NCI-H2081 (cell line): ENCODE results near the gene PRKAB1.
A peak's percentile ranks its signal among the peaks of the same experiment; 100 is the strongest.
"Not testable (repeated sequence)": the region's sequence is repeated elsewhere in the genome, so short reads cannot be mapped to it uniquely, and the experiment has no call there.

Source experiments
- DNase-seq, 2 experiments: peaks; one replicate each; lab custom pipeline; 2025; lab: John Stamatoyannopoulos, UW

The PRKAB1 gene

DNA sequence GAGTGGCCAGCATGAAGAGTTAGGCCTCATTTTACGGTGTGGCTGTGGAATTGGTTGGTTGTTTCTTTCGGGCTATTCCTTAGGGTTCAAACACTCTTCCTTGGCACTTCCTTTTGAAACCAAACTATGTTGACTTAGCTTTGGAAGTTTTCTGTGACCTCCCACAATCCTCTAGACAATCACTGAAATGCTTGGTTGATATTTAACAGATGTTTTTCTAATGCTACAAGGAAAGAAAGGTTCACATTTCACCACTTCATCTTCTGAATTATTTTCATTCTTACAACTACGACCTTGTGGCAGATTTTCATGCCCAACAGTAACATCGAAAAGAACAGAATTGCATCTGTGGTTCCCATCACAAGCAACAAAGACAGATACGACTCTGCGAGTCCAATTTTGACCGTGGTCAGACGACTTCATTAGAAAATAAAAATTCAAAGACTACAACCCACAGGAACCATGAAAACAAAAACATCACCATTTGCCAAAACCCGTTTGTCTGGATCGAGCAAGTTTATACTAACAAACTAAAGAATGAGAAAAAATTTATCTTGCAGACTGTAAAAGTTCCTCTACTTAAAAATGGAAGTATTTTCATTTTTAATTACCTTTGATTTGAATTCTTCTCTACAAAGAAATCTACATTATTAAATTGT lies 16.9 kb downstream of the PRKAB1 start:
- no peak for DNase-seq

DNA sequence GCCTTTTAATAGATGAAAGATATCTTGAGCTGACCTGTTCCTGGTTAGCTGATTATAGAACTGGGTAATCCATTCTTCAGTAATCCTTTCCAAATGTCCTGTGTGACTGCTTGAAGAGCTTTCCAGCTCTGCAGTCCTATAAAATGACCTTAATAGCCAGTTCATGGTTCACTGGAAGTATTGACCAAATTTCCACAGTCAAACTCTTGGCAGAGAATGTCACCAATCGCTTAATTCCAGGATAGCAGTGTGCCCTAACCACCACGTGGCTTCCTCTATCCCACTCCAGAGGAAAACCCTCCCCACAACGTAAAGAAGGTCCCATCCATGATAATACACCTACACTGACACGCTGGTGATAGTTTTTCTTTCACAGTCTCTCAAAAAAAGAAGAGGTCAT lies 17.4 kb downstream of the PRKAB1 start:
- no peak for DNase-seq

DNA sequence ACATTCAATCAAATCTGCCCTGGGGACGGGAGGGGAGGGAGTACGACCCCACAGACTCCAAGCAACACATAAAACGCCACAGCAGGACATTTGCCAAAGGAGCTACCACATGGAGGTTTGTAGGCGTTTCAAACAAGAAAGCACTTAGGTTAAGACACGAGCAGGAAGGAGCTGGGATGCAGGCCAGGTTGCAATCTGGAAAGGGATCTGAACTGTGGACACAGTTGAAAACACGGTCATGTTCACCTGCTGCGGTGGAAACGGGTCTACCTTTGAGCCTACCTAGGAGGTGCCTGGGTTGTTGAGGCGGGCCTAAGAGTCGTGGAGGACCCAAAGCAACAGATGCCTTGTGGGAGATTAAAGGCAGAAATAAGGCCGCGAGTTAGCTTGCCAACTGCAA lies 18.4 kb downstream of the PRKAB1 start:
- DNase-seq, result no peak

DNA sequence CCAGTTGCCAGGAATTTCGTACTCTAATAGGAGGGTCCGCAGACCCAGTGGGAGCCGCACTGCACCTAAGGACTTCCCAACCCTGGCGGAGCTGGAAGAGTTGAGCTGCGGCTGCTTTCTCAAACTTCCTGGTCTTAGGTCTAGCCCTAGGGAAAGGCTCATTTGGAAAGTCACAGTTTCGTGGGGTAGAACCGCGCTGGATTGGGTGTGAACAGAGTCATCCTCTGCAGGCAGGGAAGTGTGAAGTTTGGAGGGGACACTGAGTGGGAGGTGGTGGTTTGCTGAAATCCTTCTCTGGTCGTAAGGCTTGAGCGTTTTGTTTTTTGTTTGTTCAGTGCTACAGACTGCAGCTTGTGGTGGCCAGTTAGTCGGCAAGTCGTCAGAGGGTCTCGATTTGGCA lies 18.8 kb downstream of the PRKAB1 start:
- no peak for DNase-seq

DNA sequence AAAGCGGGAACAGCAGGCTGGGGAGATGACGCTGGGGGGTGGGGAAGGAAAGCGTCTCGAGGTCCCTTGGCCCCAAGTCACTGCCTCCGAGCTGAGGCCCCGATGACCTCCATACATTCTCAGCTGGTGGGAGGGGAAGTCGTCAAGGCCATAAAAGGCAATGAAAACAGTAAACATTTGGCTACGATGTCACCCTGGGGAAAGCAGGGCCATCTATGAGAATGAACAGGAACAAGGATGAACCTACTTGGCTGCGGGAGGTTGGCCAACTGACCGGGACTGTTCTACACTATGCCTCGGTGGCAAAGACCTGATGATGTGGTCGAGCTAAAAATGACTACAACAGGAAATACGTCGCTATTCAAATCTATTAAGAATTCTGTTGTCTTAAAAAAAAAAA lies 19.5 kb downstream of the PRKAB1 start:
- no peak for DNase-seq

DNA sequence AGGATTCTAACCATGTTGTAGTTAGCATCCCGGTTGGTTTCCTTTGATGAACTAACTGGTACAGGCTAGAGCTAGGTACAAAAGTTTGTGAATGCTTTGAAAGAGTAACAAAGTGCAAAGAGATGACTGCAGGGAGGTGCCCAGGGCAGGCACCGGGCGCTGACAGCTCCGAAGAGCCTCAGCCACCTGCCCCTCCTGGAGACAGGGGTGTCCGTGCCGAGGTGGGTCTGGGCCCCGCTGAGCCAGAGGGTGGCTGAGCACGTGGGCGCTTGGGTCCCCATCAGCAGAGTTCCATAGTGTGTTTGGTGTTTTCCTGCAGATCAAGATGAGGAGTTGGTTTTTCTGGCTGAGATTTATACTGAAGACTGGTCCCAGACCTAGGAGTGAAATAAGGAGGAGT lies 19.9 kb downstream of the PRKAB1 start:
- no peak for DNase-seq

DNA sequence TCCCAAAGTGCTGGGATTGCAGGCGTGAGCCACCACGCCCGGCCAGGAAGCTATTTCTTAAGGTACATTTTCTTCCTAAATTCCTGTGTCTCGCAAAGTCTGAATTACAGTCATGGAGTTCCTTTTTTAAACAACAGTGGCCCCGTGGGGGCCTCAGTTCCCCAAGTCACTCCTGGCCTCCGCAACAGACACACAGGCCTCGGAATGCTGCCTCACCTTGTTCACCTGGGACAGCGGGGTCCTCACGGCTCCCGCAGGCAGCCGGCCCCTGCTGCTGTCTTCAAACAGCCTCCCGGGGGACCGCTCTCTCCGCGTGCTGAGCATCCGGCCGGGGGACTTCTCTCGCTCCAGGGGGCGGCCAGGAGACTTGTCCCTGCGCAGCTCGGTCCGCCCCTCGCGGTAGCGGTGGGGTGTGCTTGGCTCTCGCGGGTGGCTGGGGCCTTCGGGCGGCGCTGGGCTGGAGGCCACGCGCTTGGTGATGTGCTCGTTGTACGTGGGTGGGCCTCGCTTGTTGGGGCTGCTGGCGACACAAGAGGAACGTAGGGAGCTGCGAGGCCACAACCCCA lies 22.1 kb downstream of the PRKAB1 start:
- no peak for DNase-seq

DNA sequence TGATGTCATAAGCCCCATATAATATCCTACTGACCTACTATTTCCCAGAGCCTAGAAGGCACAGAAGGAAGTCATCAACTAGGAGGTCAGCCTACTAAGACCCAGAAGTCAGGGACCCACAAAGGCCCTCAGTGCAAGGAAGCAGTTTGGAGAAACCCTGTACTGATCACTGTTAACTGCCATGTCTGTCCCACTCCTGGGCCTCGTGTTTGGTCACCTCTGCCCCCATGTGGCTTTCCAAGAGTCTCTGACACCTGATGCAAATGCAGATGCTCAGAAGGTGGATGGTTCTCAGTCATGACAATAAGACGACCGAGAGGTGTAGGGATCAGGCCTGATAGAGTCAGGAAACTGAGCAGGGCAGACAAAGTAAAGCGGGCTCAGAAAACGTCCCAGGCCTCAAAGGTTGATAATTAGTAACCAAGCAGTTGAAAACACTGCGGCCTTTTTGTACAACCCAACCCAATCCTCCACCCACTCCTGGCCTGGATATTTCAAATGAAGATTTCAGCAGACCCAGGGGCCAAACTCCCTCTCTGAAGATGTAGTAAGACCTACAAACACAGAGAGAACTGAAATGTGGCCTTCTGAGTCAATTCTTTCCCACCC lies 23.4 kb downstream of the PRKAB1 start:
- DNase-seq, result no peak

DNA sequence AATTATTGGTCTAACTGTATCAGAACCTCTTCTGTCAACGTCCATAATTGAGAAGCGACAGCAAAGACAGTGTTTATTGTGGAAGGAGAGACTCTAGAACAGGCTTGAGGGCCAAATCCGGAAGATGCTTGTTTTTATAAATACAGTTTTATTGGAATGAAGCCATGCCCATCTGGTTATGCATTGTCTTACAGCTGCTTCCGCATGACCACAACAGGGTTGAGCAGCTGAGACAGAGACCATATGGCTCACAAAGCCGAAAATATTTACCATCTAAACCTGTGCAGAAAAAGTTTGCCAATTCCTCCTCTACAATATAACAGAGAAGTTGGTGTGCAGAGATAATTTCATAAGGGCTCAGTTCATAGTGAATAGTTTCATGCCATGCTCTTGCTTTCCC lies 24.5 kb downstream of the PRKAB1 start:
- DNase-seq, result no peak

DNA sequence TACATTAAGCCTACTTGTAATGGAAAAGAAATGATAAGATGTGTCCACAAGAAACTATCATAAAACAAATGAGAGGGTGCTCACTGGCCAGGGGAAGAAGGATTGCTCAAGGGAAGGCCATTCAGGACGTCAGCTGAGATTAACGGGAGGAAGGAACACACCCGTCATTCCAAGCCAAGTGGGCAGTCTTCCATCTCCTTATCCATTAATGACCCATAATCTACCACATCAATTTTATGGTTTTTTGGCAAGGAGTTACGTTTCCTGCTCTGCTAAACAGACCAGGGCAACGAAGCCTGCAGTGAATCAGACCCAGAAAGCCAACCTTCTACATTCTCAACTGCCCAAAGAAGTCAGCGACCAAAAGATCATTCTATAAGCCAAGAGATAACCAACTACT lies 25.1 kb downstream of the PRKAB1 start:
- peak; percentile 29 to 51 for DNase-seq

DNA sequence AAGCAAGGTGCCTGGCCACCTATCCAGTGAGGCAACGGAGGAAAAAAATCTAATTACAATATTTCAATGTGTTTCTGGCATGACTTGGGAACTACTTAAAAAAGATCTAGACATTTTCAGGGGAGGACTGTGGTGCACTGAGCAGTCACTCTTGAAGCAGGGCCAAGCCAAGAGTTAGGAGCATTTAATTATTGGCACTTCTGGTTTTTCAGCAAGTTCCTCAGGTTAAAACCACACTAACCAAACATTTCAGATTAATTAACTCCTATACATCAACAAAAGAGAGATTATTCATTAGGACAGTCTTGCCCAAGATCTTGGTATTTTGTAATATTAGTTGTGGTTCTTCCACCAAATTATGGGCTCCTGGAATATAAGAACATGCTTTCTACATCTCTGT lies 25.6 kb downstream of the PRKAB1 start:
- DNase-seq, result no peak

DNA sequence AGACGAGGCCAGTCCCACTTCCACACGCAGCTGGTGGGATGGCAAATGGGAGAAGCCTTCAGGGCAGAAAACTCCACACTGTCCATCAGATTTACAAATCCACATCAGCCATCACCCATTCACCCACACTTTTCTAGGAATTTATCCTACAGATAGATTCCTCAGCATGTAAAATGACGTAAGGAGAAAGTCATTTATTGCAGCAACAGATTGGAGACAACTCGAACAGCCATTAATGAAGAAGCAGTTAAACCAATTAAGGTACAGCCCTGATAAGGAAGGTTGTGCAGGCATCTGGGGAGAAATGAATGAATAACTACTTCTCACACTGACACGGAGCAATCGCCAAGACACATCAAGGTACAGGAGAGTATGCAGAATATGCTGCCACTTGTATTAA lies 26.2 kb downstream of the PRKAB1 start:
- DNase-seq, result no peak

DNA sequence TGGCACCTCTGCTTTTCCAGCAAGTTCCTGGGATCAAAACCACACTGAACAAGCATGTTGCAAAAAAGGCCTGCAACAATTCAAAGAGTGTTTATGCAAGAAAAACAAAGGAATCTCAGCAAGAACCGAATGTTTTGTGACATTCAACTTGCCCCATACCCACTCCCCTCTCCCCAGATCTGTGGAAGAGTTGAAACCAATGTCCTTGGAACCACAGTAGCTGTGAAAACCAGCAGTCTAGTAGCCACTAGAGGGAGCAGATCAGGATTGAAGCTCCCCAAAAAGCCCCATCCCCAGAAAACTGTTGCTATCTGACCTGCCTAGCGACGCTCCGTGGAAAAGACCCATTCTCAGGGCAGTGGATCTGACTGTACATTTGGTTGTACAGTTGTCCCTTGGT lies 27.1 kb downstream of the PRKAB1 start:
- DNase-seq, result no peak

DNA sequence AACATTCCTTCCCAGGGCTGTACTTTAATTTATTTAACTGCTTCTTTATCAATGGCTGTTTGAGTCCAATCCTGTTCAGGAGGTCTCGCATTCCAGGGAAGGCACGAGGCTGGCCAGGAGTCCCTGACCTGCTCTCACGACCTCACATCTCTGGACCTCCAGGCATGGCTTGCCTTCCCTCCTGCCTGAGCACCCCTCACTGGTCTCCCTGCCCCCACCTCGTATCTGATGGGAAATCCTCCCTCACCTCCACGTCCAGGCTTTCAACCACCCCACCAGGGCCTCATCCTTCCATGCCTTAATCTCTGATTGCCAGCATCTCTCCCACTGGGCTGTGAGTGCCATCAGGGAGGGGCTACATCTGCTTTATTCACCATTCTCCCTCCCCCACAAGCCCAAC lies 29.0 kb downstream of the PRKAB1 start:
- DNase-seq, result no peak

DNA sequence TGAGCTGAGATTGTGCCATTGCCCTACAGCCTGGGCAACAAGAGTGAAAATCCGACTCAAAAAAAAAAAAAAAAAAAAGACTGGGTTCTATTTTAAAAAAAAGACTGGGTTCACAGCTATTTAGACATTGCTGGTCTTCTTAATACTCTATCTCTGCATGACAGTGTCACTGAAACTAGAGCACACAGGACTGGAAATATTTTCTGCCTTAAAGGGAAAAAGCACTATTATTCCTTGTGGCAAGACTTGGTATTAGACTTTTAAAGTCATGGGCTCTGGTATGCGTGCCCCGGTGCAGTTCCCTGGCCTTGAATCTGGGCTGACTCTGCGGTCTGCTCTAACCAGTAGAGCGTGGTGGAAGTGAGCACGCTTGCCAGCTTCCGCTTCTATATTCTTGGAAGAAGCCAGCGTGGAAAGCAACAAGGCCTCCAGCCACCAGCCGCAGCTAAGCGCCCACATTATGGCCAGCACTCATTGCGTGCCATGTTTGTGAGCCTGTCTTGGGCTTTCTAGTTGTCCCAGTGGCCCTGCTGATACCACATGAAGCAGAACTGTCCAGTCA lies 31.3 kb downstream of the PRKAB1 start:
- DNase-seq, result no peak

DNA sequence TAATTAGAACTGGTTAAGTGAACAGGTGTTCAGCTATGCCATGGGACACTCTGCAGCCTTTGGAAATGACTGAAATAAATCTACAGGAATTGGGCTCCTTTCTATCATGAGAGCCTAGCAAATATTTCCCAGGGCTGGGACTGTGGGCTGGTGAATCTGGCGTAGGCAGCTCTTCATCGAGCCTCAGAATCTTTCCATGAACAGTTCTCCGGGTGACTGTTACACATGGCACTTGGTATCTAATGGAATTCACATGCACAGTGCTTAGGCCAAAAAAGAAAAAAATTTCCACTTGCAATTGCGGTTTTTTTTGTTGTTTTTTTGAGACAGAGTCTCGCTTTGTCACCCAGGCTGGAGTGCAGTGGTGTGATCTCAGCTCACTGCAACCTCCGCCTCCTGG lies 32.1 kb downstream of the PRKAB1 start:
- no peak for DNase-seq

DNA sequence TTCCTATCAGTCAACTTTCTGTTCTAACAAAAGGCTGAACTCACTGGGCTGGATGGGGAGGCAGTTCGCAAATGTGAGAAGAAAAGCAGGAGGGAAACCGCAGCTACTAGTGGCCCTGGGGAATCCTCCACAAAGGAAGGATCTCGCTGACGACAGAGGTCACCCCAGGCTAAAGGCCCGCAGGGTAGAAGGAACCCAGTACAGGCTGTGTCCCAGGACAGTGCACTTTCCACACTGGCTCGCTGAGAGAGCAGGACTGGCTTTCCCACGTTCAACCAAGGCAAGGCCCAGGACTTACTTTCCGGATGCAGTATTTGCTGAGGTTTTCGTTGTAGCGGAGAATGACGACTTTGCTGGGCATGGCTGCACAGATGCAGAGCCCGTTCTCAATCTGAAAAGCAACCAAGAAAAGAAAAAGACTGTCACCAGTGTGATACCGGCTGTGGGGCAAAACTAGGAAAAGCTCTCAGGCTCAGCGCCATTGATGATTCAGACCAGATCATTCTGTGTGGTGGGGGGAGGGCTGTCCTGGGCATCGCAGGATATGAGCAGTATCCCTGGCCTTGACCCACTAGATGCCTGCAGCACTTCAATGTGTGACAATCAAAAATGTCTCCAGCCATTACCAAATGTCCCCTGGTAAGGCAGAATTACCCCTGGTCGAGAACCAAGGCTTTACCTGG lies 36.3 kb downstream of the PRKAB1 start:
- no peak for DNase-seq

DNA sequence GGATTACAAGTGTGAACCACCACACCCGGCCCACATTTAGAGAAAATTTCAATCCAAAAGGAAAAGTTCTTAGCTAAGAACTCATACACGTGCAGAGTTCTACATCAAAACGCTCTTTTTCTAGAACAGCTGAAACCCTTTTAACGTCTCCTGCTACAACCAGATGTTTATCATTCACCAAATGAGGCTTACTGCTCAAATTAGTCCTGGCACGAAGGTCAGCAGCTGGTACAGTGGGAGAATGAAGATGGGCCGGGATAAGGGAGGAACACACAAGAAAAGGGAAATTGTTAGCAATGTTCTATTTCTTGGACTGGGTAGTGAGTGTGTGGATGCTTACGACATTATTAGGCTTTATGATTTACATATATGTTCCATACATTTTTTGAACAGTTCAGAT lies 37.2 kb downstream of the PRKAB1 start:
- no peak for DNase-seq

DNA sequence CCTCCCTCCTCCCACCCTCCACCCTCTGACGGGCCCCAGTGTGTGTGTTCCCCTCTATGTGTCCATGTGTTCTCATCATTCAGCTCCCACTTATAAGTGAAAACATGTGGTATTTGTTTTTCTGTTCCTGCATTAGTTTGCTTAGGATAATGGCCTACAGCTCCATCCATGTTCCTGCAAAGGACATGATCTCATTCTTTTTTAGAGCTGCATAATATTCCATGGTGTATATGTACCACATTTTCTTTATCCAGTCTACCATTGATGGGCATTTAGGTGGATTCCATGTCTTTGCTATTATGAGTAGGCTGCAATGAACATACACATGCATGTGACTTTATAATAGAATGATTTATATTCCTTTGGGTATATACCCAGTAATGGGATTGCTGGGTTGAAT lies 38.5 kb downstream of the PRKAB1 start:
- DNase-seq, result not testable (repeated sequence)

DNA sequence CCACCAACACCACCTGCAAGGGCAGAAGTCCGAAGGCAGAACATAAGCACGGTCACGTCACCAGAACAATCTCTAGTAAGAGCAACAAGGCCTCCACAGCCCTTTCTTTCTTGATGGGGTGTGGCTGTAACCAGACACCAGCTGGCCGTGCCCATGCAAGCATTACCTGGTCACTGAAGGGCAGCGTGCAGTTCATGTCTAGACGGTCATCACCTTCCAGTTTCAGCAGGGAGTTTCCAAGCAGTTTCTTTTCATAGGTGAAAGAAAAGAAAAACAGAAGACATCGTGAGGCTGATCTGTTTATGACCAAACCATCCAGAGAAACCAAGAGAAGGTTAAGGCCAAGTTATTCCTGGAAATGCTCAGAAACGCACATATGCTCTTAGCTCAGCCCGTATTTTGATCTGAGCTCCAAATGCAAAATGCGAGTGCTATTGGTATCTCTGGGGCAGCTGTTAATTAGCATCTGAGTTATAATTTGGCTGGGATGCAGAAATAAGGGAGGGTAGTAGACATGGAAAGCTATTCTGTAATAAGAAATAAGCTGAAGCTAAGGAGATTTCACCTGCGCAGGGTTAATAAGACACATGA lies 42.5 kb downstream of the PRKAB1 start:
- DNase-seq, result no peak

DNA sequence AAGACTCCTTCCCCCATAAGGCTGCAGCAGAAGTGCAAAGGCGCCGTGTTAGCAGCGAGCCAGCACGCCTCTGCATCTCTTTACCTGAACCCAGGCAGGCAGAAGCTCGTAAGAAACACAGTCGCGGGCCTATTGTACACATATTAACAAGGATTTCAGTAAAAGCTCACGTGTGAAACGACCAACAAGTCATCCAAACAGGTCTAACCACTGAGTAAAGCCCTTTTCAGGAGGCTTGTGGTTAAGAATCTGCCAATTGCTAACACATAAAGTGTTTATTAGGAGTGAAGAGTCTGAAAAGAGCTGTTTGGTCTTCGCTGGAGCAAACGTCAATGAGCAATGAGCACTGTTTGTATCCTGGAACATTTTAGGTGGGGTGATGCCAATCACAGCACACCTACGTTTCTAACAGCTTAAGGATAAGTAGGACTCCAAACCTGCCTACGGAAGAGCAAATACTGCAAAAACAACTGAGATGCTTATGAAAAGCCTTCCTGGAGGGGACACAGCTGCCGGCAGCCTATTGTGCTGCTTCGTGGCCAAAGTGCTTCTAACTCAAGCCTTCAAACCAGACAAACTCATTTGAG lies 43.1 kb downstream of the PRKAB1 start:
- no peak for DNase-seq

DNA sequence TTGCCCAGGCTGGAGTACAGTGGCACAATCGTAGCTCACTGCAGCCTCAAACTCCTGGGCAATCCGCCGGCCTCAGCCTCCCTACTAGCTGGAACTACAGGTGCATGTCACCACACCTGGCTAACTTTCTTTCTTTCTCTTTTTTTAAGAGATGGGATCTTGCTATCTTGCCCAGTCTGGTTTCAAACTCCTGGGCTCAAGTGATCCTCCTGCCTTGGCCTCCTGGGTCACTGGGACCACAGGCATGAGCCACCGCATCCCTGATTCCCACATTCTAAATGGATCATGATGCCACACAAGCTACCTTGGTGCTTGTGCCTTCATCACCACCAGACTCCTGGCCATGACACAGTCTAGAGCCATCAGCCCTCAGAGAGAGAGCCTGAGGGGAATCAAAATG lies 43.8 kb downstream of the PRKAB1 start:
- no peak for DNase-seq
